ENCODE data around the gene SCN5A.

SCN5A gene

GRCh38 chr3:38538773-38539353 lies 110.6 kb downstream of the SCN5A start:
- DNase-seq (ENCODE audit: low spot score), result no peak

GRCh38 chr3:38536671-38537070 lies 112.8 kb downstream of the SCN5A start:
- DNase-seq (ENCODE audit: low spot score), result no peak

GRCh38 chr3:38534604-38535003 lies 114.9 kb downstream of the SCN5A start:
- no peak for DNase-seq (ENCODE audit: low spot score)

- no peak for DNase-seq (ENCODE audit: low spot score)
Observed at GRCh38 chr3:38534180-38534579, 115.3 kb downstream of the SCN5A start.

- no peak for DNase-seq (ENCODE audit: low spot score)
Observed at GRCh38 chr3:38533285-38533976, 116.1 kb downstream of the SCN5A start.

- DNase-seq (ENCODE audit: low spot score), result no peak
Observed at GRCh38 chr3:38532529-38532928, 117.0 kb downstream of the SCN5A start.

GRCh38 chr3:38528457-38528856 lies 121.0 kb downstream of the SCN5A start:
- DNase-seq (ENCODE audit: low spot score), result no peak

- no peak for DNase-seq (ENCODE audit: low spot score)
Observed at GRCh38 chr3:38526792-38527191, 122.7 kb downstream of the SCN5A start.

GRCh38 chr3:38524141-38524739 lies 125.2 kb downstream of the SCN5A start:
- DNase-seq (ENCODE audit: low spot score), result no peak

- DNase-seq (ENCODE audit: low spot score), result no peak
Observed at GRCh38 chr3:38522002-38522401, 127.5 kb downstream of the SCN5A start.

GRCh38 chr3:38521391-38521987 lies 128.0 kb downstream of the SCN5A start:
- DNase-seq (ENCODE audit: low spot score), result peak; percentile 67

- DNase-seq (ENCODE audit: low spot score), result no peak
Observed at GRCh38 chr3:38519651-38520050, 129.8 kb downstream of the SCN5A start.

GRCh38 chr3:38519000-38519399 lies 130.5 kb downstream of the SCN5A start:
- no peak for DNase-seq (ENCODE audit: low spot score)

- no peak for DNase-seq (ENCODE audit: low spot score)
Observed at GRCh38 chr3:38516669-38517068, 132.8 kb downstream of the SCN5A start.

- DNase-seq (ENCODE audit: low spot score), result no peak
Observed at GRCh38 chr3:38515367-38515766, 134.1 kb downstream of the SCN5A start.

- DNase-seq (ENCODE audit: low spot score), result no peak
Observed at GRCh38 chr3:38511546-38511945, 137.9 kb downstream of the SCN5A start.

GRCh38 chr3:38510631-38511030 lies 138.9 kb downstream of the SCN5A start:
- DNase-seq (ENCODE audit: low spot score), result no peak

- DNase-seq (ENCODE audit: low spot score), result no peak
Observed at GRCh38 chr3:38509732-38510131, 139.8 kb downstream of the SCN5A start.

GRCh38 chr3:38507120-38507519 lies 142.4 kb downstream of the SCN5A start:
- no peak for DNase-seq (ENCODE audit: low spot score)

- no peak for DNase-seq (ENCODE audit: low spot score)
Observed at GRCh38 chr3:38500688-38501417, 148.6 kb downstream of the SCN5A start.
